ENCODE data around the gene PRKACG. TPM values are rescaled to one million over a fixed set of nuclear protein-coding genes. Genes with fewer than 3 reads are reported as not detected.

PRKACG gene
- total RNA-seq, 1 donor from 2014 or later, result not detected

GRCh38 chr9:68963416-68963815, 50.5 kb downstream of the PRKACG start:
- H3K27ac Mint-ChIP-seq (ENCODE audit: unreplicated experiment), result no peak overlapping the region
- peaks cover 8% of the 10 kb centered on the region for H3K9me3 Mint-ChIP-seq (ENCODE audit: low read depth)
- no peaks in the 10 kb centered on the region for H3K4me1 Mint-ChIP-seq (ENCODE audit: low read depth)
- H3K4me3 Mint-ChIP-seq (ENCODE audit: unreplicated experiment), result no peak overlapping the region
- DNase-seq (ENCODE audit: low spot score), result no peak
- no peak for TF ChIP-seq CTCF (IDR thresholded peaks at IDR 0.05)
- peaks cover 23% of the 10 kb centered on the region for H3K27me3 Mint-ChIP-seq (ENCODE audit: low read depth)
- H3K36me3 Mint-ChIP-seq (ENCODE audit: low read depth), result no peaks in the 10 kb centered on the region

Other genes starting within 250 kb of the PRKACG start
- gene FXN, start 21.6 kb upstream of the PRKACG start, total RNA-seq, result 9.6 to 10.5 TPM (median 9.9 TPM) in 3 replicates
- gene TJP2, start 160.2 kb upstream of the PRKACG start, total RNA-seq, result 49.9 to 50.6 TPM (median 50.4 TPM) in 3 replicates

Measured in chondrocyte (in vitro differentiated cells).